A549 (cell line): ENCODE measurements around the gene AKIRIN2.
A peak's percentile ranks its signal among the peaks of the same experiment; 100 is the strongest.

Source experiments
- CBX8 ChIP-seq: fragments of 200-600 bp; sonication (generic); IDR thresholded peaks from 2 replicates; pipeline ENCODE4 v1.6.1; 2016
- CEBPB ChIP-seq, 2 experiments: fragments of >200 bp in 1 of 2; sonication (Bioruptor Twin) in 1 of 2; formaldehyde crosslinking in 1 of 2; IDR thresholded peaks; 2 replicates each; pipeline ENCODE4 v1.6.1; 2012 to 2016
- CTCF ChIP-seq: fragments of >200 bp; sonication (Bioruptor Twin); formaldehyde crosslinking; IDR thresholded peaks from 3 replicates; pipeline ENCODE4 v1.5.1; 2016
- KDM1A ChIP-seq: fragments of 200-600 bp; sonication (generic); IDR thresholded peaks from 2 replicates; pipeline ENCODE4 v1.6.1; 2016; ENCODE audit warnings: low read depth, mild to moderate bottlenecking
- MYC ChIP-seq: IDR thresholded peaks from 2 replicates; pipeline ENCODE4 v1.6.1; 2012; ENCODE audit warnings: mild to moderate bottlenecking, inconsistent platforms, low read length, improper control_type of control experiment, borderline replicate concordance
- POLR2A ChIP-seq: IDR thresholded peaks from 2 replicates; pipeline ENCODE4 v1.6.1; 2012; ENCODE audit warnings: mild to moderate bottlenecking, low read length
- RCOR1 ChIP-seq: fragments of 150-350 bp; IDR thresholded peaks from 2 replicates; pipeline ENCODE4 v1.6.1; 2014; ENCODE audit warnings: antibody characterized with exemption, low read length, low read depth
- TF ChIP-seq, protein P1 (sequence below): fragments of 450-650 bp; IDR thresholded peaks from 2 replicates; pipeline ENCODE4 v1.6.1; 2014; ENCODE audit warnings: antibody characterized with exemption

- no peak for TF ChIP-seq CTCF
- TF ChIP-seq RCOR1 = no peak
- no peak for TF ChIP-seq POLR2A
- TF ChIP-seq, protein P1, sequence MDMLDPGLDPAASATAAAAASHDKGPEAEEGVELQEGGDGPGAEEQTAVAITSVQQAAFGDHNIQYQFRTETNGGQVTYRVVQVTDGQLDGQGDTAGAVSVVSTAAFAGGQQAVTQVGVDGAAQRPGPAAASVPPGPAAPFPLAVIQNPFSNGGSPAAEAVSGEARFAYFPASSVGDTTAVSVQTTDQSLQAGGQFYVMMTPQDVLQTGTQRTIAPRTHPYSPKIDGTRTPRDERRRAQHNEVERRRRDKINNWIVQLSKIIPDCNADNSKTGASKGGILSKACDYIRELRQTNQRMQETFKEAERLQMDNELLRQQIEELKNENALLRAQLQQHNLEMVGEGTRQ = peak; percentile 65
- TF ChIP-seq CEBPB (IDR thresholded peaks at IDR 0.05) = peak in 1 of 2 experiments; percentile 62; a peak in 1 of 4 replicates
- TF ChIP-seq MYC = no peak
- TF ChIP-seq CBX8 = no peak
- no peak for TF ChIP-seq KDM1A
Measured at GRCh38 chr6:87723170-87724078, 21.4 kb upstream of the AKIRIN2 start.
